ENCODE data around the gene MSI2.

MSI2 gene

GRCh38 chr17:57429966-57430365, 173.6 kb downstream of the MSI2 start:
- H3K18ac ChIP-seq (ENCODE audit: low read length), result no peak overlapping the region
- WGBS, 2 donors (ENCODE audit: extremely low coverage in 2 of 2, insufficient read length in 2 of 2, insufficient replicate concordance in 1 of 2), result no CpG with 5 or more reads among the region's 4 CpGs

GRCh38 chr17:57431415-57431814, 175.1 kb downstream of the MSI2 start:
- WGBS, 2 donors (ENCODE audit: extremely low coverage in 2 of 2, insufficient read length in 2 of 2, insufficient replicate concordance in 1 of 2), result no CpG with 5 or more reads among the region's 3 CpGs

More at GRCh38 chr17:57429966-57430365, 173.6 kb downstream of the MSI2 start:
- no peak for DNase-seq (ENCODE audit: low spot score)
- Histone ChIP-seq H3K4ac (ENCODE audit: low read length) (no peak overlapping the region), H2BK15ac (ENCODE audit: low read length) (no peak overlapping the region), H3K14ac (ENCODE audit: low read length) (no peak overlapping the region), H2AK5ac (ENCODE audit: low read depth, low read length) (no peak overlapping the region), H3K27me3 (ENCODE audit: control insufficient read depth in 3 of 3, insufficient read depth in 3 of 3, low read depth in 1 of 3, low read length in 3 of 3) (no peaks in the 10 kb centered on the region), H3K4me1 (ENCODE audit: control insufficient read depth in 2 of 2, insufficient read depth in 1 of 2, low read depth in 1 of 2, low read length in 2 of 2) (peaks cover 20 to 25% of the 10 kb centered on the region in 2 donors), H2BK120ac (ENCODE audit: low read depth, low read length) (no peak overlapping the region), H3K9me3 (replicated peaks in 1 of 2; ENCODE audit: control insufficient read depth in 2 of 2, insufficient read depth in 1 of 2, low read depth in 1 of 2, low read length in 2 of 2) (peaks cover 0 to 1% of the 10 kb centered on the region in 2 donors), H3K36me3 (replicated peaks in 1 of 2; ENCODE audit: control insufficient read depth in 2 of 2, insufficient read depth in 2 of 2, low read length in 2 of 2) (peaks cover 0 to 13% of the 10 kb centered on the region in 2 donors), H3K27ac (replicated peaks; ENCODE audit: low read length) (no peak overlapping the region), H3K79me1 (ENCODE audit: low read depth, low read length) (peaks cover 5% of the 10 kb centered on the region), H4K91ac (ENCODE audit: low read depth, low read length, poor library complexity) (no peak overlapping the region), H3K4me2 (ENCODE audit: insufficient read depth, low read length, poor library complexity, severe bottlenecking) (no peak overlapping the region), H2BK5ac (ENCODE audit: low read length) (no peak overlapping the region), H3K4me3 (ENCODE audit: low read length in 2 of 2) (no peak overlapping the region), H3K23ac (ENCODE audit: low read depth, low read length, poor library complexity) (no peak overlapping the region), H4K8ac (ENCODE audit: low read depth, low read length) (no peak overlapping the region), H2BK12ac (ENCODE audit: low read length) (no peak overlapping the region), H3K9ac (ENCODE audit: low read depth, low read length, poor library complexity) (no peak overlapping the region), H2AFZ (ENCODE audit: low read length) (no peak overlapping the region)

GRCh38 chr17:57432507-57433277, 176.4 kb downstream of the MSI2 start:
- H2AK5ac ChIP-seq (ENCODE audit: low read depth, low read length), result no peak overlapping the region
- H2BK120ac ChIP-seq (ENCODE audit: low read depth, low read length), result no peak overlapping the region
- H3K4ac ChIP-seq (ENCODE audit: low read length), result no peak overlapping the region
- H3K9me3 ChIP-seq (replicated peaks in 1 of 2; ENCODE audit: control insufficient read depth in 2 of 2, insufficient read depth in 1 of 2, low read depth in 1 of 2, low read length in 2 of 2), result no peaks in the 10 kb centered on the region
- H3K36me3 ChIP-seq (replicated peaks in 1 of 2; ENCODE audit: control insufficient read depth in 2 of 2, insufficient read depth in 2 of 2, low read length in 2 of 2), result peaks cover 2 to 16% of the 10 kb centered on the region in 2 donors
- H3K9ac ChIP-seq (ENCODE audit: low read depth, low read length, poor library complexity), result no peak overlapping the region
- peak overlapping the region; percentile 28 for H3K18ac ChIP-seq (ENCODE audit: low read length)
- no peak overlapping the region for H4K91ac ChIP-seq (ENCODE audit: low read depth, low read length, poor library complexity)
- H3K79me1 ChIP-seq (ENCODE audit: low read depth, low read length), result peaks cover 10% of the 10 kb centered on the region
- no peak overlapping the region for H3K23ac ChIP-seq (ENCODE audit: low read depth, low read length, poor library complexity)
- no peak overlapping the region for H2BK12ac ChIP-seq (ENCODE audit: low read length)
- no peak overlapping the region for H2BK5ac ChIP-seq (ENCODE audit: low read length)
- H3K4me3 ChIP-seq (ENCODE audit: low read length in 2 of 2), result no peak overlapping the region
- H3K27ac ChIP-seq (replicated peaks; ENCODE audit: low read length), result no peak overlapping the region
- no peaks in the 10 kb centered on the region for H3K27me3 ChIP-seq (ENCODE audit: control insufficient read depth in 3 of 3, insufficient read depth in 3 of 3, low read depth in 1 of 3, low read length in 3 of 3)
- H4K8ac ChIP-seq (ENCODE audit: low read depth, low read length), result no peak overlapping the region
- peaks cover 14 to 20% of the 10 kb centered on the region in 2 donors for H3K4me1 ChIP-seq (ENCODE audit: control insufficient read depth in 2 of 2, insufficient read depth in 1 of 2, low read depth in 1 of 2, low read length in 2 of 2)
- no peak overlapping the region for H2AFZ ChIP-seq (ENCODE audit: low read length)
- no peak overlapping the region for H2BK15ac ChIP-seq (ENCODE audit: low read length)
- no peak overlapping the region for H3K4me2 ChIP-seq (ENCODE audit: insufficient read depth, low read length, poor library complexity, severe bottlenecking)
- no peak overlapping the region for H3K14ac ChIP-seq (ENCODE audit: low read length)
- no peak for DNase-seq (ENCODE audit: low spot score)
- WGBS, 2 donors (ENCODE audit: extremely low coverage in 2 of 2, insufficient read length in 2 of 2, insufficient replicate concordance in 1 of 2), result no CpG with 5 or more reads among the region's 19 CpGs

More at GRCh38 chr17:57431415-57431814, 175.1 kb downstream of the MSI2 start:
- no peak overlapping the region for H3K14ac ChIP-seq (ENCODE audit: low read length)
- no peak overlapping the region for H3K4ac ChIP-seq (ENCODE audit: low read length)
- H4K8ac ChIP-seq (ENCODE audit: low read depth, low read length), result no peak overlapping the region
- H3K4me1 ChIP-seq (ENCODE audit: control insufficient read depth in 2 of 2, insufficient read depth in 1 of 2, low read depth in 1 of 2, low read length in 2 of 2), result peaks cover 14 to 22% of the 10 kb centered on the region in 2 donors
- DNase-seq (ENCODE audit: low spot score), result no peak
- no peak overlapping the region for H2BK15ac ChIP-seq (ENCODE audit: low read length)
- no peak overlapping the region for H3K27ac ChIP-seq (replicated peaks; ENCODE audit: low read length)
- H3K36me3 ChIP-seq (replicated peaks in 1 of 2; ENCODE audit: control insufficient read depth in 2 of 2, insufficient read depth in 2 of 2, low read length in 2 of 2), result peaks cover 0 to 13% of the 10 kb centered on the region in 2 donors
- no peak overlapping the region for H3K4me3 ChIP-seq (ENCODE audit: low read length in 2 of 2)
- no peak overlapping the region for H2AK5ac ChIP-seq (ENCODE audit: low read depth, low read length)
- no peaks in the 10 kb centered on the region for H3K9me3 ChIP-seq (replicated peaks in 1 of 2; ENCODE audit: control insufficient read depth in 2 of 2, insufficient read depth in 1 of 2, low read depth in 1 of 2, low read length in 2 of 2)
- no peaks in the 10 kb centered on the region for H3K27me3 ChIP-seq (ENCODE audit: control insufficient read depth in 3 of 3, insufficient read depth in 3 of 3, low read depth in 1 of 3, low read length in 3 of 3)
- H2BK5ac ChIP-seq (ENCODE audit: low read length), result no peak overlapping the region
- no peak overlapping the region for H2AFZ ChIP-seq (ENCODE audit: low read length)
- no peak overlapping the region for H2BK120ac ChIP-seq (ENCODE audit: low read depth, low read length)
- H3K23ac ChIP-seq (ENCODE audit: low read depth, low read length, poor library complexity), result no peak overlapping the region
- H3K79me1 ChIP-seq (ENCODE audit: low read depth, low read length), result peaks cover 7% of the 10 kb centered on the region
- H4K91ac ChIP-seq (ENCODE audit: low read depth, low read length, poor library complexity), result no peak overlapping the region
- H3K4me2 ChIP-seq (ENCODE audit: insufficient read depth, low read length, poor library complexity, severe bottlenecking), result no peak overlapping the region
- no peak overlapping the region for H2BK12ac ChIP-seq (ENCODE audit: low read length)
- no peak overlapping the region for H3K9ac ChIP-seq (ENCODE audit: low read depth, low read length, poor library complexity)
- no peak overlapping the region for H3K18ac ChIP-seq (ENCODE audit: low read length)

GRCh38 chr17:57433452-57433851, 177.1 kb downstream of the MSI2 start:
- Histone ChIP-seq H3K4me1 (ENCODE audit: control insufficient read depth in 2 of 2, insufficient read depth in 1 of 2, low read depth in 1 of 2, low read length in 2 of 2) (peaks cover 14 to 20% of the 10 kb centered on the region in 2 donors), H3K4me3 (ENCODE audit: low read length in 2 of 2) (no peak overlapping the region), H3K9ac (ENCODE audit: low read depth, low read length, poor library complexity) (no peak overlapping the region), H3K27ac (replicated peaks; ENCODE audit: low read length) (no peak overlapping the region), H2BK5ac (ENCODE audit: low read length) (no peak overlapping the region), H3K23ac (ENCODE audit: low read depth, low read length, poor library complexity) (no peak overlapping the region), H3K4me2 (ENCODE audit: insufficient read depth, low read length, poor library complexity, severe bottlenecking) (no peak overlapping the region), H4K91ac (ENCODE audit: low read depth, low read length, poor library complexity) (no peak overlapping the region), H3K18ac (ENCODE audit: low read length) (no peak overlapping the region), H3K9me3 (replicated peaks in 1 of 2; ENCODE audit: control insufficient read depth in 2 of 2, insufficient read depth in 1 of 2, low read depth in 1 of 2, low read length in 2 of 2) (no peaks in the 10 kb centered on the region), H2BK15ac (ENCODE audit: low read length) (no peak overlapping the region), H3K4ac (ENCODE audit: low read length) (no peak overlapping the region), H3K36me3 (replicated peaks in 1 of 2; ENCODE audit: control insufficient read depth in 2 of 2, insufficient read depth in 2 of 2, low read length in 2 of 2) (peaks cover 2 to 16% of the 10 kb centered on the region in 2 donors), H2AFZ (ENCODE audit: low read length) (no peak overlapping the region), H2BK12ac (ENCODE audit: low read length) (no peak overlapping the region), H3K27me3 (ENCODE audit: control insufficient read depth in 3 of 3, insufficient read depth in 3 of 3, low read depth in 1 of 3, low read length in 3 of 3) (no peaks in the 10 kb centered on the region), H2AK5ac (ENCODE audit: low read depth, low read length) (no peak overlapping the region), H2BK120ac (ENCODE audit: low read depth, low read length) (no peak overlapping the region), H4K8ac (ENCODE audit: low read depth, low read length) (no peak overlapping the region), H3K14ac (ENCODE audit: low read length) (no peak overlapping the region), H3K79me1 (ENCODE audit: low read depth, low read length) (peaks cover 10% of the 10 kb centered on the region)
- WGBS, 2 donors (ENCODE audit: extremely low coverage in 2 of 2, insufficient read length in 2 of 2, insufficient replicate concordance in 1 of 2), result no CpG with 5 or more reads among the region's 10 CpGs
- no peak for DNase-seq (ENCODE audit: low spot score)

Measured in neuronal stem cell (in vitro differentiated cells).